B cell (primary cell): ENCODE measurements around the gene TOGARAM1. TPM values are rescaled to one million over a fixed set of nuclear protein-coding genes. Genes with fewer than 3 reads are reported as not detected.

ENCODE experiments used
- ATAC-seq: fragments of 200-7000 bp; cut with Tn5 transposase; one replicate; pipeline ENCODE4 v1.10.0; 2021; ENCODE audit warnings: low read depth, mild to moderate bottlenecking, moderate number of reproducible peaks, moderate library complexity
- CTCF ChIA-PET: fragments of 350-600 bp; sonication (Branson Sonifier 250); formaldehyde crosslinking; loops from one replicate; lab custom pipeline; 2021; ENCODE audit warnings: antibody characterized with exemption, inconsistent platforms; lab: Charles Lee
- POLR2A ChIA-PET: fragments of 350-600 bp; sonication (Branson Sonifier 250); formaldehyde crosslinking; loops from one replicate; lab custom pipeline; 2021; ENCODE audit warnings: antibody characterized with exemption; lab: Charles Lee
- DNase-seq: peaks from one replicate; pipeline ENCODE4 v3.0.0; 2013
- H2AFZ ChIP-seq: 2 replicates; pipeline ENCODE4 v1.6.1; 2012; ENCODE audit warnings: mild to moderate bottlenecking, low read depth, low read length; ENCODE audit not compliant: insufficient read depth, poor library complexity, severe bottlenecking
- H3K27ac ChIP-seq, 2 donors: 1 replicate in 1 of 2; 2 replicates in 1 of 2; pipeline ENCODE4 v1.5.1; 2012 to 2013; ENCODE audit warnings: low read length in 2 of 2, mild to moderate bottlenecking in 2 of 2, moderate library complexity in 1 of 2
- H3K27me3 ChIP-seq, 4 experiments: fragments of 200-600 bp in 1 of 4; sonication (generic) in 1 of 4; replicated peaks in 1 of 4; 1 replicate in 2 of 4; 2 replicates in 2 of 4; pipeline versions ENCODE4 v1.6.1 to v1.7.0; 2013 to 2016; ENCODE audit warnings: low read length in 3 of 4, mild to moderate bottlenecking in 2 of 4, mixed read lengths in 1 of 4, moderate library complexity in 1 of 4; ENCODE audit not compliant: insufficient read depth in 4 of 4, control insufficient read depth in 3 of 4; ENCODE audit errors: control extremely low read depth in 1 of 4
- H3K36me3 ChIP-seq, 2 experiments: replicated peaks in 1 of 2; 1 replicate in 1 of 2; 2 replicates in 1 of 2; pipeline versions ENCODE4 v1.6.1 to v1.7.1; 2013; ENCODE audit warnings: low read length in 1 of 2; ENCODE audit not compliant: insufficient read depth in 2 of 2, control insufficient read depth in 1 of 2; ENCODE audit errors: control extremely low read depth in 1 of 2, extremely low read depth in 1 of 2
- H3K4me1 ChIP-seq, 2 donors: fragments of 200-600 bp in 1 of 2; sonication (generic) in 1 of 2; 1 replicate in 1 of 2; 2 replicates in 1 of 2; pipeline versions ENCODE4 v1.5.1 to v1.6.1; 2013 to 2017; ENCODE audit warnings: low read length in 2 of 2; ENCODE audit not compliant: control insufficient read depth in 2 of 2, insufficient read depth in 2 of 2
- H3K4me2 ChIP-seq: replicated peaks from 2 replicates; pipeline ENCODE3; 2012; ENCODE audit warnings: mild to moderate bottlenecking, low read depth, low read length; ENCODE audit not compliant: poor library complexity, severe bottlenecking
- H3K4me3 ChIP-seq, 5 experiments: fragments of 200-600 bp in 1 of 5; sonication (generic) in 1 of 5; 1 replicate in 3 of 5; 2 replicates in 2 of 5; pipeline versions ENCODE4 v1.5.1 to v1.7.0; 2011 to 2016; ENCODE audit warnings: low read length in 4 of 5, mild to moderate bottlenecking in 4 of 5, low read depth in 2 of 5, control low read depth in 1 of 5, moderate library complexity in 1 of 5; ENCODE audit not compliant: insufficient read depth in 1 of 5; ENCODE audit errors: control extremely low read depth in 1 of 5, extremely low read depth in 1 of 5
- H3K79me2 ChIP-seq: fragments of 200-600 bp; sonication (generic); one replicate; pipeline ENCODE4 v1.6.0; 2016; ENCODE audit warnings: low read length; ENCODE audit not compliant: control insufficient read depth, insufficient read depth
- H3K9ac ChIP-seq: fragments of 200-600 bp; sonication (generic); 2 replicates; pipeline ENCODE4 v1.6.1; 2017; ENCODE audit warnings: mild to moderate bottlenecking, low read length, moderate library complexity
- H3K9me3 ChIP-seq, 3 donors: one replicate each; pipeline versions ENCODE4 v1.6.1 to v1.7.1; 2013; ENCODE audit warnings: low read length in 2 of 3; ENCODE audit not compliant: control insufficient read depth in 2 of 3, insufficient read depth in 1 of 3; ENCODE audit errors: control extremely low read depth in 1 of 3
- H4K20me1 ChIP-seq: 2 replicates; pipeline ENCODE4 v1.6.0; 2012; ENCODE audit warnings: mild to moderate bottlenecking, low read length; ENCODE audit not compliant: insufficient read depth, control insufficient read depth, poor library complexity, severe bottlenecking
- H3K27ac Mint-ChIP-seq: one replicate; pipeline ENCODE4 v1.8.0; 2021; ENCODE audit warnings: mixed read lengths
- H3K27me3 Mint-ChIP-seq: one replicate; pipeline ENCODE4 v1.8.0; 2021; ENCODE audit warnings: mixed read lengths
- H3K4me1 Mint-ChIP-seq: one replicate; pipeline ENCODE4 v1.8.0; 2021; ENCODE audit warnings: mixed read lengths
- H3K4me3 Mint-ChIP-seq: one replicate; pipeline ENCODE4 v1.8.0; 2021; ENCODE audit warnings: mixed read lengths
- H3K9me3 Mint-ChIP-seq: one replicate; pipeline ENCODE4 v1.8.0; 2022; ENCODE audit warnings: mixed read lengths; ENCODE audit not compliant: insufficient read depth
- EZH2 ChIP-seq: IDR thresholded peaks from 2 replicates; pipeline ENCODE4 v1.6.1; 2012; ENCODE audit warnings: borderline replicate concordance, low read depth, mild to moderate bottlenecking, moderate library complexity, low read length; ENCODE audit not compliant: insufficient read depth, poor library complexity, severe bottlenecking
- WGBS: methylation state at CpG from one replicate; pipeline ENCODE4 v1.1.5; 2013; ENCODE audit warnings: missing lambda C conversion rate; ENCODE audit not compliant: insufficient coverage; 5-methylcytosine and 5-hydroxymethylcytosine counted together
- intact Hi-C: fragments of 100-400 bp; cut with micrococcal nuclease; formaldehyde crosslinking; loops from one replicate; pipeline ENCODE4 v1.10.0; 2022
- polyA plus RNA-seq: library from polyadenylated mRNA; depleted of rRNA; stranded (reverse); fragments of >200 nt; gene quantifications from 2 replicates; pipeline ENCODE4 v1.2.3, GENCODE V29; 2012
- total RNA-seq, 2 donors: library from RNA; stranded (reverse); fragments of 120-200 nt in 1 of 2; gene quantifications; 1 replicate in 1 of 2; 2 replicates in 1 of 2; pipeline versions ENCODE4 v1.2.3 to v1.2.4, GENCODE V29; 2013 to 2022
- TF ChIP-seq, protein P1 (sequence below): fragments of 200-600 bp; IDR thresholded peaks from one replicate; pipeline ENCODE4 v1.8.0; 2022; ENCODE audit warnings: antibody characterized with exemption, mild to moderate bottlenecking

Gene TOGARAM1
- total and polyA plus RNA-seq, 2 donors (not counting 1 experiment from before 2014, with no cell fraction given) = 3.4 to 23.9 TPM

DNA sequence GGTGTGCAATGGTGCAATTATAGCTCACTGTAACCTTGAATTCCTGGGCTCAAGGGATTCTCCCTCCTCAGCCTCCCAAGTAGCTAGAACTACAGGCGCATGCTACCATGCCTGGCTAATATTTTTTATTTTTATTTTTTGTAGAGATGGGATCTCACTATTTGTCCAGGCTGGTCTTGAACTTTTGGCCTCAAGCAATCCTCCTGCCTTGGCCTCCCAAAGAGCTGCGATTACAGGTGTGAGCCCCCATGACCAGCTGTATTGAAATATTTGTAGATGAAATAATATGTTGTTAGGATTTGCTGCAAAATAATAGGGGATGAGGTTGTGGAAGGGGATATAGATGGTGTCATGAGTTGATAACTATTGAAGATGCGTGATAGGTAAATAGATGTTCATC lies 5.1 kb upstream of the TOGARAM1 start:
- H3K4me3 ChIP-seq = no peak overlapping the region
- H3K79me2 ChIP-seq = peaks cover 94% of the 10 kb centered on the region
- ChIA-PET CTCF (no interaction called here), POLR2A (no interaction called here)
- H4K20me1 ChIP-seq = peaks cover 60% of the 10 kb centered on the region
- ATAC-seq = no peak
- no peak for DNase-seq
- no peak for TF ChIP-seq EZH2
- TF ChIP-seq, protein P1, sequence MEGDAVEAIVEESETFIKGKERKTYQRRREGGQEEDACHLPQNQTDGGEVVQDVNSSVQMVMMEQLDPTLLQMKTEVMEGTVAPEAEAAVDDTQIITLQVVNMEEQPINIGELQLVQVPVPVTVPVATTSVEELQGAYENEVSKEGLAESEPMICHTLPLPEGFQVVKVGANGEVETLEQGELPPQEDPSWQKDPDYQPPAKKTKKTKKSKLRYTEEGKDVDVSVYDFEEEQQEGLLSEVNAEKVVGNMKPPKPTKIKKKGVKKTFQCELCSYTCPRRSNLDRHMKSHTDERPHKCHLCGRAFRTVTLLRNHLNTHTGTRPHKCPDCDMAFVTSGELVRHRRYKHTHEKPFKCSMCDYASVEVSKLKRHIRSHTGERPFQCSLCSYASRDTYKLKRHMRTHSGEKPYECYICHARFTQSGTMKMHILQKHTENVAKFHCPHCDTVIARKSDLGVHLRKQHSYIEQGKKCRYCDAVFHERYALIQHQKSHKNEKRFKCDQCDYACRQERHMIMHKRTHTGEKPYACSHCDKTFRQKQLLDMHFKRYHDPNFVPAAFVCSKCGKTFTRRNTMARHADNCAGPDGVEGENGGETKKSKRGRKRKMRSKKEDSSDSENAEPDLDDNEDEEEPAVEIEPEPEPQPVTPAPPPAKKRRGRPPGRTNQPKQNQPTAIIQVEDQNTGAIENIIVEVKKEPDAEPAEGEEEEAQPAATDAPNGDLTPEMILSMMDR = no peak
- Mint-ChIP-seq H3K27ac (no peak overlapping the region), H3K4me1 (peaks cover 24% of the 10 kb centered on the region), H3K27me3 (no peaks in the 10 kb centered on the region), H3K4me3 (no peak overlapping the region), H3K9me3 (no peaks in the 10 kb centered on the region)
- WGBS = 100% methylated on average over 1 of the region's 3 CpGs
- H2AFZ ChIP-seq = no peak overlapping the region
- H3K36me3 ChIP-seq = peaks cover 2 to 3% of the 10 kb centered on the region in 2 experiments
- no peaks in the 10 kb centered on the region for H3K9me3 ChIP-seq
- H3K27me3 ChIP-seq = no peaks in the 10 kb centered on the region
- H3K27ac ChIP-seq = no peak overlapping the region
- intact Hi-C loops = no loop called here
- no peak overlapping the region for H3K4me2 ChIP-seq
- peaks cover 12 to 18% of the 10 kb centered on the region in 2 donors for H3K4me1 ChIP-seq
- H3K9ac ChIP-seq = no peak overlapping the region

DNA sequence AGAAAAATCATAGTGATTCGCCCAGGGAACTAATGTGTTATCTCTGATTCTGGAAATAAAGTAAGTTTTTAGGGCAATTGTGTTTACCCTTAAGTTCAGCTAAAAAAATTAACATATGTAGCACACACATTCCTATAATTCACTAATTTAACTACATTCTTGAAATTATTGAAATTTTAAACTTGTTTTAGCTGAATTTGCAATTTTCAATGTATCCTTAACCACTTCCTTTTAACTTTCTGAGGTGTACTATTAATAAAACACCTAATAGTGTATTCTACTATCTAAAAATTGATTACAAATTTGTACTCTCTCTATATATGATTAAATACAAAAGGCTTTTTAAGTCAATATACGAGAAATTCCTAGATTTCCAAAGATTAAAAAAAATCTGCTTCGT lies 2.5 kb upstream of the TOGARAM1 start:
- H3K9me3 ChIP-seq = peaks cover 1 to 13% (median 4%) of the 10 kb centered on the region in 3 donors
- CTCF ChIA-PET = no interaction called here
- Mint-ChIP-seq H3K4me3 (no peak overlapping the region), H3K4me1 (peaks cover 34% of the 10 kb centered on the region), H3K27ac (no peak overlapping the region), H3K27me3 (no peaks in the 10 kb centered on the region), H3K9me3 (peaks cover 6% of the 10 kb centered on the region)
- no peak overlapping the region for H3K9ac ChIP-seq
- peaks cover 2 to 3% of the 10 kb centered on the region in 2 experiments for H3K36me3 ChIP-seq
- H2AFZ ChIP-seq = no peak overlapping the region
- TF ChIP-seq EZH2 = no peak
- TF ChIP-seq, protein P1 = no peak
- H4K20me1 ChIP-seq = peaks cover 43% of the 10 kb centered on the region
- no peak for ATAC-seq
- H3K27ac ChIP-seq = no peak overlapping the region
- POLR2A ChIA-PET = no interaction called here
- intact Hi-C loops = no loop called here
- WGBS = no CpG with 5 or more reads among the region's 3 CpGs
- peaks cover 93% of the 10 kb centered on the region for H3K79me2 ChIP-seq
- H3K4me1 ChIP-seq = peaks cover 33 to 38% of the 10 kb centered on the region in 2 donors
- H3K4me3 ChIP-seq = no peak overlapping the region
- H3K4me2 ChIP-seq = peak overlapping the region; percentile 83
- no peaks in the 10 kb centered on the region for H3K27me3 ChIP-seq
- DNase-seq = no peak
